HG03196 (cell line): ENCODE results near the gene HNF1A.

ENCODE experiments used
- ATAC-seq: cut with Tn5 transposase; IDR thresholded peaks from one replicate; pipeline ENCODE4 v1.9.1; 2021; ENCODE audit not compliant: unreplicated experiment

The HNF1A gene

DNA sequence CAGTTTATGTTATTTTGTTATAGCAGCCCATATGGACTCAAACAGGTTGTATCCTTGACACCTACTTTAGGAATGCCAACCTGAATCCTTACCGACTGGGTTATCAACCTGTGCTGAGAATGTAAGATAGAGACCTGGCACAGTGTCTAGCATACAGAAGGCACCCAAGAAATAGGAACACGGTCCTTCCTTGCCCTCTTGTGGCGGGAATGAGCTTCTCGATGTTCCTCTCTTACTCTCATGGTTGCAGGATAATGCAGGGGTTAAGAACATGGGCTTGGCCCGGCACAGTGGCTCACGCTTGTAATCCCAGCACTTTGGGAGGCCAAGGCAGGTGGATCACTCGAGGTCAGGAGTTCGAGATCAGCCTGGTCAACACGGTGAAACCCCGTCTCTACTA, 31.4 kb downstream of the HNF1A start:
- no peak for ATAC-seq

DNA sequence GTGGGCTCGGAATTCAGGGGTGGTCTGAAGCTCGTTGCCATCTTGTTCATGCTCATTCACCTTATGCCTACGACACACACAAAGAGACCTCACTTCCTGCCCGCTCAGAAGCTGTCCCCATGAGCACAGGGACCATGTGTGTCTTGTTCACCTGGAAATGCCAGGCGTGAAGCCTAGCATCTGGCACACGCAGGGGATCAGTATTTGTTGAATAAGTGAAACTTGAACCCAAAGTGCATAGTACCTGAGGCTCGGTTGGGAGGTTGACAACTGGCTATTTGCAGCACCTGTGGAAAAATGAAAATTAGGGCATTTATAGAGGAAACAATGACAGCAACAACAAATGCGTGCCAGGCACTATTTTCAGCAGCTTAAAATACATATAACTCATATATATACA, 32.5 kb downstream of the HNF1A start:
- ATAC-seq = no peak

DNA sequence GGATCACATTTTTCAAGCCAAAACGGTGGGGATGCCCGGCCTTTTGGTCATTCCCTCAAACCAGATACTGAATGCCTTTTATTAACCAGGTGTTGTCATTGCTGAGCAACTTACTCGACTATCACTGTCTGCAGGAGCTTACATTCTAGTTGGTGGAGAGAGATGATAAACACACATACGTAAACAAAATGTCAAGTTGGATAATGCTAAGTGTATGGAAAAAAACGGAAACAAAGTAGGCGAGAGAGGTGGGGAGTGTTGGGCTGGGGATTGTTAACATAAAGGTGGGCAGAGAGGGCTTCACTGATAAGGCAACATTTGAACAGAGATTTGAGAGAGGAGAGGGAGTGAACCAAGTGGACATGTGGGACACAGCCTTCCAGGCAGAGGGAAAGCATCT, 33.5 kb downstream of the HNF1A start:
- ATAC-seq = no peak

DNA sequence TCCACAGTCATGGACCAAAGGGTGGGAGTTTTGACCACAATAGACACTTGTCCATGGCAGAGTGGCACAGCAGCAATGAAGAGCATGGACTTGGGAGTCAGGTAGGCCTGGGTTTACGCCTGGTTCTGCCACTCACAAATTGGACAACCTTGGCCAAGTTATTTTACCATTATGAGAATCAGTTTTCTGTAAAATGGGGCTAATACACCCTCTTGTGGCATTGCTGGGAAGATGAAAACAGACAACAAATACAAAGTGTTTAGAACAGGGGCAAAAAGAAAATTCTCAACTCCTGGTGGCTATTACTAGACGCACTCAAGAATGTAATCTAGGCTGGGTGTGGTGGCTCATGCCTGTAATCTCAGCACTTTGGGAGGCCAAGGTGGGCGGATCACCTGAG, 35.4 kb downstream of the HNF1A start:
- no peak for ATAC-seq

DNA sequence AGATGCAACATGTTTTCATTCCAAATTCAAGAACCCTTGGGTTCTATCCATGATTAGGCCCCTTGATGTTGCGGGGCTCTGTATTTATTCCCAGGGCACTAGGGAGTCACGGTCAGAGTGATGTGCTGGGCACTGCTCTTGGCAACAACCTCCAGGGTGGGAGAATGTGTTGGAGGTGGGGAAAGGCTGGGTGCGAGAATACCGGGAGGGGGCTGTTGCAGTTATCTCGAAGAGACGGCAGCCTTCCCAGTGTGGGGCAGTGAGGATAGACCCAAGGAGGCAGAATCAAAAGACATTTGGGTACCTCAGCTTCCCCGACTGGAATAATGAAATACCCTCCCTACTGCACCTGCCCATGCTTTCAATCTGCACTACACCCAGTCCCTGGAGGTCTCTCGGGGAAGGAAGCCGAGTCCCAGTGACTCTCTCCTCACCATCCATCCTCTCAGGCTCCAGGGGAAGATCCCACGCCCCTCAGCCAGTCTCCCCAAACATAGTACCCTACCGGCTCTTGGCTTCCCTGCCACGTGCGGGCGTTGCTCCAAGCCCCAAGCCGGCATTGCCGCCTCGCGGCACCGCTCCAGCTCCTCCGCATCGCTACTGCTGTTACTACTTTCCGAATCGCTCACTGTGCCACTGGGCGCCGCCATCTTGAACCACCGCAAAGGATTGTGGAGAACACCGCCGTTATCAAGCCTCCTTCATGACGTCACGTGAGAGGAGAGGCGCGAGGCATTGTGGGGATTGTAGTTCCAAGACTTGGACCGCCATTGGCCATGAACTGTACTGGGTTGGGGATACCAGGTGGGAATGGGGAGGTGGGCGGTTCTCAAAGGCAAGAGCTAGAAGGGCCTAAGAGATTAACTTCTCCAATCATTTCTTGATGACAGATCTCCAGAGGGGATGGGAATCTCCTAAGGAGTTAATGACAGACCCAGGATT, 37.8 kb downstream of the HNF1A start, which contains the start of gene C12orf43:
C12orf43 (minus strand) TSS at position 663 of the 942 bp plus-strand sequence; CDS start at position 650, 13 bp downstream.
- peak; percentile 90 for ATAC-seq

DNA sequence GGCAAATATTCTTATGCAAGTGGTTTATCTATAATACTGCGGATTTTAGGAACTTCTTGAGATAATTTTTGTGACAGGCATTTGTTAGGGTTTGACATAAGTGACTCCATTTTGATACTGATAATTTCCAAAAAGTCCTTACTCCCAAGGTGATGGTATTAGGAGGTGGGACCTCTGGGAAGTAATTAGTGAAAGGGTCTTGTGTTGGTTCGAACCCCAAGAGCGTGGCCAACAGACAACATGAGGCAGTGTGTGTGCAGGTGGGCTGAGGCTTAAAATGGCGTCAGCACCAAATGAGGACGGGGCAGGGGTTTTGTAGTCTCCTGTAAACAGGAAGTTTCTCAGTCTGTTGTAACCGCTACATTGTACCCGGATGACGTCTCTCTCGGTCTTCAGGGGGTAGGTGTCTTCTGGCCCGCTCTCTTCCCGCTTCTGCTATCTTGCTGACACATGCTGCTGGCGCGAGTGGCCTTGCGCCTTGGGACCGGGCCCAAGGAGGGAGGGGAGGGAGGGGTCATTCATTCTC, 39.7 kb downstream of the HNF1A start:
- no peak for ATAC-seq

DNA sequence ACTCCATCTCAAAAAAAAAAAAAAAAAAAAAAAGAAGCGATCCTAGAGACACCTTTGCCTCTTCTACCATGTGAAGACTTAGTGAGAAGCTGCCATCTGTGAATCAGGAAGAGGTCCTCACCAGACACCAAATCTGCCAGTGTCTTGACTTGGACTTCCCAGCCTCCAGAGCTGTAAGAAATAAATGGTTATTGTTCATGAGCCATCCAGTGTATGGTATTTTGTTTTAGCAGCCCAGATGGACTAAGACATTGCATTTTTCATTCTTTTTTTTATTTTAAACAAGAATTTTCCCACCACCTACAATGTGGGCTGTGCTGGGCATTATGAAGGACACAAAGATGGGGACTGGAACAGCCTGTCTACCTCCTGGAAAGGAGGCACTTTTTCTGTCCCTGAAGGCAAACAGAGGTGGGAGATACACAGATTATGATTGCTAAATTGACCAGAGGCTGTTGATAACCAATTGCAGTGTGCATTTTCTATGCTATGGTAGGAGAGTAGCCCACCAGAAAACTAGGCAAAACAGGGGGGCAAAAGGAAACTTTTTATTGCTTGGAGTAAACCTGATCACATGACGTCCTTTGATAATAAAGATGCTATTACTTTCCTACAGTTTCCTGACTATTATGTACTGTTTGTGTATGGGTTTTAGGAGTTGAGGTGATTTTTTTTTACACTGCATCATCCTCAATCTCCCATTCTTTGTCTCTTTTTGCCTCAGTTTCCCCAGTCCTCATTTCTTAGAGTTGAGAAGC, 40.7 kb downstream of the HNF1A start:
- ATAC-seq = no peak

DNA sequence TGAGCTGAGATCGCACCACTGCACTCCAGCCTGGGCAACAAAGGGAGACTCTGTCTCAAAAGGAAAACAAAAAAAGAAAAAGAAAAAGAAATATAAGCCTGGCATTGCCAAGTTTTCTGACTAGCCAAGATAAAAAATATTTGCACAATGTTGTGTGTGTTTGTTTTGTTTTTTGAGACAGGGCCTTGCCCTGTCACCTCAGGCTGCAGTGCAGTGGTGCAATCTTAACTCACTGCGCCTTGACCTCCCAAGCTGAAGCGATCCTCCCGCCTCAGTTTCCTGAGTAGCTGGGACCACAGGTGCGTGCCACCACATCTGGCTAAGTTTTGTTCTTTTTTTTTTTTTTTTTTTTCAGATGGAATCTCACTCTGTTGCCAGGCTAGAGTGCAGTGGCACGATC, 43.4 kb downstream of the HNF1A start:
- no peak for ATAC-seq

DNA sequence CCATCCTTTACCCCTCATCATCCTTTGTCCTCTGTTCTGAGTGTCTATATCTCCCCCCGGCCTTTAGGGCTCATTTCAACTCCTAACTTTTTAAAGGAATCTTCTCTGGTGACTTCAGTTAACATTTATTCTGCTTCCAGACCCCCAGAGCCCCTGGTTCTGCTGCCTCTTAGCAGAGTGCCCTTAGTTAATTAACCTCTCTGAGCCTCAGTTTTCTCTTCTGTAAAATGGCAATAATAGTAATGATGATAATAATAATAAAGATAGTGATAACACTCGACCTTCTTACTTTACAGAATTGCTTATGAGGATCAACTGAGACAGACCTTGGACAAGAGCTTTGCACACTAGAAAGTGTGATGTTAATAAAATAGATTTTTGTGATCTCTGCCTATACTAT, 44.4 kb downstream of the HNF1A start:
- no peak for ATAC-seq

DNA sequence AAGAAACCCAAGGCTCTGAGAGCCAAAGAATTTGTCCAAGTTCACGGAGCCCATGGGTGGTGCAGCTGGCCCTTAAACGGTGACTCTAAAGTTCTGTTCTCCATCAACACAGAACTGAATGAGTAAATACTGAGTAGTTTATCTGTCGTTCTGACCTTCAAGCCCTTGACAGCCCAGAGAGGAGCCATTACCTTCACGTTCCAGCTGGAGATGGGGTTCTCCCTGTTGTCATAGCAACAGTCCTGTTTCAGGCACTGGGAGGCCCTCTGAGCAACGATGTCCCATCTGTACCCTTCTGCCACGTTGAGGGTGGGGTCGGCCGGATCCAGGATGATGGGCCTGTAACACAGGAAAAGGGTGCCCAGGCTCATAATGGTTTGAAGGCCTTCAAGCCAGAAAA, 45.5 kb downstream of the HNF1A start:
- no peak for ATAC-seq

DNA sequence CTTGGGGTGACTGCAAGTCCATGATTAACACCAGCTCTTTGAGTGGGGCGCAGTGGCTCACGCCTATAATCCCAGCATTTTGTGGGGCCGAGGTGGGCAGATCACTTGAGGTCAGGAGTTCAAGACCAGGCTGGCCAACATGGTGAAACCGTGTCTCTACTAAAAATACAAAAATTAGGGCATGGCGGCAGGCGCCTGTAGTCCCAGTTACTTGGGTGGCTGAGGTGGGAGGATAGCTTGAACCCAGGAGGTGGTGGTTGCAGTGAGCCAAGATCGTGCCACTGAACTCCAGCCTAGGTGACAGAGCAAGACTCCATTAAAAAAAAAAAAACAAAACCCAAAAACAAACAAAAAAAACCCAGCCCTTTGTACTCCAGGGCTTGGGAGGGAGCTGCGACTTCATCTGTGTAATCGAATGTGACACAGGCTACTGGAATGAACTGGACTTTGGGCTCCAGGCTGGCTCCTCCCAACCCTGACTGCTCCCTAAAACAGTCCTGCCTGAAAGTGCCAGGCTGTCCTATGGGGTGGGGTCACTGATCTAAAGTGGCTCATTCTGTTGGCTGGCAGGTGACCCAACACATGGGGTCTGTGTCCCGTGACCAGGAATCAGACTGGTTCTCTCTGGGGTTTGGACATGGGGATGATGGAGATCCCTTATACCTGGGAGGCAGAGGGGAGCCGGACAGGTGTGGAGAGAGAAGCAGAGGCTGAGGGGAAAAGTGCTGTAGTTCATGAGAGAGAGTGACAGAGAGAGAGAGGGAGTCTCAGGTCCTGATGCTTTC, 47.3 kb downstream of the HNF1A start:
- ATAC-seq = no peak

DNA sequence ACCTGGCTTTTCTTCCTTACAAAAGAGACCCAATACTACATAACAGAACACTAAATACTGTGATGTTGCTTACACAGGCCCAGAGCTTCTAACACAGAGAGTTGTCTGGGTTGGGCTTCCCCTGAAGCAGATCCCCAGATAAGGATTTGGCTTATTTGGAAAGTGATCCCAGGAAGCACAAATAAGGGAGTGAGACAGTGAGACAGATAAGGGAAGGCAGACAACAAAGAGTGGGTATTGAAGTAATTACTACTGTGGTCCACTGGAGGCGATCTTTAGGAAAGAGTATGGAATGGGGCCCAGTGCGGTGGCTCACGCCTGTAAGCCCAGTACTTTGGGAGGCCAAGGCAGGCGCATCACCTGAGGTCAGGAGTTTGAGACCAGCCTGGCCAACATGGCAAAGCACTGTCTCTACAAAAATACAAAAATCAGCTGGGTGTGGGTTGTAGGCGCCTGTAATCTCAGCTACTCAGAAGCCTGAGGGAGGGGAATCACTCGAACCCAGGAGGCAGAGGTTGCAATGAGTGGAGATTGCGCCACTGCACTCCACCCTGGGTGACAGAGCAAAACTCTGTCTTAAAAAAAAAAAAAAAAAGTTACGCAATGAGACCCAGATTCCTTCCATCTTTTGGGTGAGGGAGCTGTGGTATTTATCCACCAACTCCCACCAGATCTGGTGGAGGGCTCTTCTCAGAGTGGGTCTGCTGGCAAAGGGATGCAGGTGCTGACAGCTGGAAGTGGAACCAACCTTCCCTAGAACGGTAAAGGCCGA, 48.1 kb downstream of the HNF1A start:
- no peak for ATAC-seq

DNA sequence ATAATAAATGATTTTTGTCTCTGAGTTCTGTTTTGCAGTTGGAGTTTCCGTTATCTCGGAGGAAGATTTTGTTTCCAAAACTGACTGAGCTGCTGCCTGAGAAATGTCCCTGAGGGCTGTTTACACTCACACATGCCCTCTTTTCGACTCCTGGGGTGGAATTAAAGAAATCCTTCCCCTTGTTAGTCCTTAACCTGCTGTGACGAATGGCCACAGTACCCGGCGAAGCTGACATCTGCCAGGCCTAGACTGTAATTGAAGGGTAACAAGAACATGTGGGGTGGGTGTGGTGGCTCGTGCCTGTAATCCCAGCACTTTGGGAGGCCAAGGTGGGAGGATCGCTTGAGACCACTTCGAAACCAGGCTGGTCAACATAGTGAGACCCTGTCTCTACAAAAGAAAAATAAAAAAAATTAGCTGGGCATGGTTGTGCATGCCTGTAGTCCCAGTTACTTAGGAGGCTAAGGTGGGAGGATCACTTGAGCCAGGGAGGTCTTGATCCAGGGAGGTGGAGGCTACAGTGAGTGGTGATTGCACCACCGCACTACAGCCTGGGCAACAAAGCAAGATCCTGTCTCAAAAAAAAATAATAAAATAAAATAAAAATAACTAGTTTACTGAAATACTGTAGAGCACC, 52.4 kb downstream of the HNF1A start:
- ATAC-seq = no peak

DNA sequence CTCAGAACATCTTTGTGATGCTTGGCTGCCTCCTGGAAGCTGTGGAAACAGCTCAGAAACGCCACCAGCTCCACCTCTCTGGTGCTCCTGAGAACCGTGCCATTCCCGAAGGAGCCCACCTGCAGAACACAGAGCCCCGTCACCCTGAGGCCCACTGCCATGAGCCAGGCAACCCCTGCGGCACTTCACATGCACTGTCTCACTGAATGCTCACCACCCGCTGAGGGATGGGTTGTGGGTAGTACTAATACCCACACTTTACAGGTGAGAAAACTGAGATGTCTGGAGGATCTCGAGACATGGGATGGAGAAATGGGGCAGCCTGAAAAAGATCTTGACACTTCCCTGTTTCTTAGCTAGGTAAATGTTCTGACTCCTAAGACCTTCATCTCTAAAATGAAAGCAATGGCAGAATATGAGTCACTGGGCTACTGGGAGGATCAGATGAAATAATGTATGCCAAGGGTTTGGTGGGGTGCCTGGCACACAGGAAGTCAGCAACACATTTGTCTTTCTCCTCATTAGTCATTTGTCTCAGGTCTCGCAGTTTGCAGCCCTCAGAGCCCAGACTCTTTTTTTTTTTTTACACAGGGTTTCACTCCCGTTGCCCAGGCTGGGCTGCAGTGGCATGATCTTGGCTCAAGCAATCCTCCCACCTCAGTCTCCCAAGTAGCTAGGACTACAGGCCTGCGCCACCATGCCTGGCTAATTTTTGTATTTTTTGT, 55.4 kb downstream of the HNF1A start:
- no peak for ATAC-seq

DNA sequence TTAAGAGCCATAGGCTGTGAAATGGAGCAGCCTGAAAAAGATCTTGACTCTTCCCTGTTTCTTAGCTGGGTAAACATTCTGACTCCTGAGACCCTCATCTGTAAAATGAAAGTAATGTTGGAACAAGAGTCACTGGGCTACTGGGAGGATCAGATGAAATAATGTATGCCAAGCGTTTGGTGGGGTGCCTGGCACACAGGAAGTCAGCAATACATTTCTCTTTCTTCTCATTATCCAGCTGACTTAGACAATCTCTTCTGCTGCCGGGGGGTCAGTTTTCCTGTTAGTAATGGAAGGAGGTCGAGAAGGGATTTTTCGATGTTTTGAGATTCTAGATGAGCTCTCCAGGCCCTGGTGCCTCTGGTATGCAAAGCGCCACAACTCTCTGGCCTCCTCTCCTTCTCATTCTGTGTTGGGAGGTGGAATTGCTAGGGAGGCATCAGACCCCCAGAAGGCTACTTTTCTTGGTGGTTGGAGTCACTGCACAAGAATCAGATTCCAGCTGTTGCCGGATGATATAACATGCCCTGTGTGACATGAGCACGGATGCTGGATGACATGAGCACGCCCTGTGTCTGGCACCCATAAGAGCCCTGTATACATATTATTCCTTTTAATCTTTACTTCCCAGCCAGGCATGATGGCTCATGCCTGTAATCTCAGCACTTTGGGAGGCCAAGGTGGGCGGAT, 56.4 kb downstream of the HNF1A start:
- ATAC-seq = no peak

DNA sequence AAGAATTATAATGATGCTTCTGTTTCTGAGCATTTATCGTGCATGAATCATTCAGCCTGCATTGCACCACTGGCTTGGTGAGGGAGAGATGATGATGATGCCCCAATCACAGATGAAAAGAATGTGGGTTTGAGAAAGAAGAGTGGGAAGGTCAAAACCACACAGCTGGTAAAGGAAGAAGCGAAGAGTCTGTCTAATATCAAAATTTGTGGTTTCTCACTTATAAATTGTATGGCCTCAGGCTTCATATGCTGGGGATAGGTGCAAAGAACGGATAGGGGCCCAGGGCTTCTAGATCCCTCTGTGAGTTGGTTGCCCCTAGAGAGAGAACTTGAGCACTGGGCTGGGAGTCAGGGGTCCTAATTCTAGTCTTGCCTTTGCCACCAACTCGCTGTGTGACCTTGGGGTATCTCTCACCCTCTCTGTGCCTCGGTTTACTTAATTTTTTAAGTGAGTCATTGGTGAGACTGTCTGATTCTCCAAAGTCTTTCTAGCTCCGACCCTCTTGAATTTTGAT, 58.5 kb downstream of the HNF1A start:
- ATAC-seq = no peak

DNA sequence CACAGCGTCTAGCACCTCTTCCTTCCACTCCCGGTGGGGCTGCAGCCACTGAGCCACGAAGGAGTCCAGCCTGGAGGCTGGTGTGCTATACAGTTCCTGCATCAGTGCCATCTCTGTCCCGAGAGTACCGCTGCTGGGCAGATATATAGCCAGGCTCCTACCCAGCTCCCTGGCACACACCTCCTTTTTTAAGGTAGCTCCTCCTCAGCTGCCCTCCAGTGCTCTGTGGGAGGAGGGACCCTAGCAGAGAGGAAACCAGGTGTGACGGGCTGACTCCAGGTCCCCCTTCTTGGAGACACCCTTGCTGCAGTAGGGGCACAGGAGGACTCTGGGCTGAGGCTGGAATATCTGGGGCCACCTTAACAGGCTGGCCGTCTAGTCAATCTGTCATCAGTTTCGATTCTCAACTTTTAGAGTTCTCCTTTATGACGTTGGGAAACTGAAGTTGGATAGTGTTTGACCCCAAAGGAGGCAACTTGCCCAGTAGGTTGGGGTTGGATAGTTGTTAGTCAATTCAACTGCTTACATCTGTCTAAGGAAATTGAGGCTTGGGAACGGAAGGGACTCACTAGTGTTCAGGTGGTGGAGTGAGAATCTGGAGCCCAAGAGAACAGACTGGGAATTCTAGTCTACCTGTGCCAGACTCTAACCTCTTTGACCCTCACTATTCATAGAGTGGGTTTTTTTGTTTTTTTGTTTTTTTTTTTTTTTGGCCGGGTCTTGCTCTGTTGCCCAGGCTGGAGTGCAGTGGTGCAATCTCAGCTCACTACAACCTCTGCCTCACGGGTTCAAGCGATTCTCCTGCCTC, 60.7 kb downstream of the HNF1A start, which contains the start of gene OASL:
OASL (minus strand) TSS at position 386 of the 808 bp plus-strand sequence; CDS start at position 111, 275 bp downstream.
- ATAC-seq = peak; percentile 64
